ENCODE data around the gene CREG2.

DNA sequence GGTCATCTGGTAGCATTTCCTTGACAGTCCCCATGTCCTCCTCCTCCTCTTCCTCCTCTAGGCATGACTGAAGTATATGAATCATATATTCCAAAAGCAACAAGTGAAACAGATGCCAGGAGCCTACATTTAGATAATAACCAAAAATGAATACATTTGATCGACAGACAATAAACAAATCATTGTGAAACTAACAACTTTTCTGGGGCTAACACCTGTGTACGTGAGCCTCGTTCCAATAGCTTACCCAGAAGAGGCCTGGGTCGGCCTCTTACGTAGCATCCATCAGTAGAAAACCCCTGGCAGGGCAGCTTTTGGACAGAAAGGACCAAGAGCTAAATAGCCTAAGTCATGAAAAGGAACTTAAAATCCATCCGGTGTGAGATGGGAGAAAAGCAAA is 15.3 kb upstream of the CREG2 start:
- TF ChIP-seq CTCF (IDR thresholded peaks at IDR 0.05; ENCODE audit: low read depth, low read length): no peak
- TF ChIP-seq MAX (IDR thresholded peaks at IDR 0.05; ENCODE audit: low read depth, low read length): no peak
- TF ChIP-seq POLR2A (IDR thresholded peaks at IDR 0.05; ENCODE audit: extremely low read depth, insufficient read length): no peak

All from NB4 (cell line).